Ovary (tissue), 3 donors: Measurements from ENCODE around the gene UBL7.

ENCODE experiments used
- EP300 ChIP-seq: sonication (generic); formaldehyde crosslinking; IDR thresholded peaks from one replicate; pipeline ENCODE4 v1.6.1; 2017; ENCODE audit warnings: antibody characterized with exemption
- TF ChIP-seq, protein P1 (sequence below), 3 donors: fragments of 450-650 bp in 2 of 3; fragments of 200-600 bp in 1 of 3; IDR thresholded peaks; one replicate each; pipeline versions ENCODE4 v1.5.1 to v1.8.0; 2016 to 2022; ENCODE audit warnings: antibody characterized with exemption in 3 of 3, mild to moderate bottlenecking in 1 of 3
- donor health status: DM: no; HTN: no; CAD: no.

DNA sequence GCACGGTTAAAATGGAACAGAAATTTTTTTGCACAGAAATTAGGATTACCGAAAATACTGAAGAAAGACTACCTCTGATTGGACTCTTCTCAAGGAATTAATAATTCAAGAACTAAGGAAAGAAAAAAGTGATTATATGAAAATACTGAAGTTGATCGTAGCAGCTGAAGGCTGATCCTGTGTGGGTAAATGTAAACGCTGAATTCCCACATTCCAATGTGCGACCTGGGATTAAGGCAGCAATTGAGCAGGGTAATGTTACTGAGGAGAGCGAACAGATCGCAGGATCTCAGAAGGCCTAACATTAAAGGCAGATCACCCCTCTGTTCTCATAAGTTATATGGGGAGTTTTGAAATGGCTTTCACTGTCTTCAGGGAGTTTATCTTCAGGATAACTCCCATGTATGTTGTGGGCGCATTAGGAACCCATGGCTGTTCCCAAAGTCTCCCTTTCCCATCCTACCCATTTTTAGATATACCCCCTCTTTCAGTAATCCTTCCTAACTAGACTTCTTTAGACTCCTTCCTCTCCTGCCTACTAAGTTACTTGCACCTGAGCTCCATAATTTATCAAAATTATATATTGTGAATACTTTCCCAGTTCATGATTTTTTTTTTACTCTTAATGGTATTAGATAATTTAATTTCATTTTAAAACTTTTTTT, 1.0 kb upstream of the UBL7 start:
- no peak for TF ChIP-seq EP300
- TF ChIP-seq, protein P1, sequence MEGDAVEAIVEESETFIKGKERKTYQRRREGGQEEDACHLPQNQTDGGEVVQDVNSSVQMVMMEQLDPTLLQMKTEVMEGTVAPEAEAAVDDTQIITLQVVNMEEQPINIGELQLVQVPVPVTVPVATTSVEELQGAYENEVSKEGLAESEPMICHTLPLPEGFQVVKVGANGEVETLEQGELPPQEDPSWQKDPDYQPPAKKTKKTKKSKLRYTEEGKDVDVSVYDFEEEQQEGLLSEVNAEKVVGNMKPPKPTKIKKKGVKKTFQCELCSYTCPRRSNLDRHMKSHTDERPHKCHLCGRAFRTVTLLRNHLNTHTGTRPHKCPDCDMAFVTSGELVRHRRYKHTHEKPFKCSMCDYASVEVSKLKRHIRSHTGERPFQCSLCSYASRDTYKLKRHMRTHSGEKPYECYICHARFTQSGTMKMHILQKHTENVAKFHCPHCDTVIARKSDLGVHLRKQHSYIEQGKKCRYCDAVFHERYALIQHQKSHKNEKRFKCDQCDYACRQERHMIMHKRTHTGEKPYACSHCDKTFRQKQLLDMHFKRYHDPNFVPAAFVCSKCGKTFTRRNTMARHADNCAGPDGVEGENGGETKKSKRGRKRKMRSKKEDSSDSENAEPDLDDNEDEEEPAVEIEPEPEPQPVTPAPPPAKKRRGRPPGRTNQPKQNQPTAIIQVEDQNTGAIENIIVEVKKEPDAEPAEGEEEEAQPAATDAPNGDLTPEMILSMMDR (IDR thresholded peaks at IDR 0.05), result no peak
